MM.1S (cell line): ENCODE results near the gene CLSTN1.

Experiments
- DNase-seq: peaks from one replicate; pipeline ENCODE4 v3.0.0-alpha.2; 2015
- H2AFZ ChIP-seq: fragments of 300-600 bp; sonication (generic); 2 replicates; pipeline ENCODE4 v1.6.0; 2016; ENCODE audit warnings: antibody characterized with exemption, low read length
- H3F3A ChIP-seq: fragments of 300-600 bp; sonication (generic); 2 replicates; pipeline ENCODE4 v1.6.1; 2016; ENCODE audit warnings: mild to moderate bottlenecking, antibody characterized with exemption, low read length, moderate library complexity, mixed read lengths; ENCODE audit not compliant: insufficient read depth
- H3K27ac ChIP-seq: fragments of 300-600 bp; sonication (generic); 2 replicates; pipeline ENCODE4 v1.5.1; 2016; ENCODE audit warnings: mild to moderate bottlenecking, low read length
- H3K27me3 ChIP-seq: fragments of 300-600 bp; sonication (generic); replicated peaks from 2 replicates; pipeline ENCODE4 v1.6.0; 2016; ENCODE audit warnings: low read length; ENCODE audit not compliant: insufficient read depth
- H3K36me3 ChIP-seq: fragments of 300-600 bp; sonication (generic); replicated peaks from 2 replicates; pipeline ENCODE4 v1.6.1; 2016; ENCODE audit warnings: mild to moderate bottlenecking, low read length, mixed read lengths; ENCODE audit not compliant: insufficient read depth
- H3K4me1 ChIP-seq: fragments of 300-600 bp; sonication (generic); 2 replicates; pipeline ENCODE4 v1.6.1; 2016; ENCODE audit warnings: low read length, mixed read lengths
- H3K4me2 ChIP-seq: fragments of 300-600 bp; sonication (generic); 2 replicates; pipeline ENCODE4 v1.6.0; 2016; ENCODE audit warnings: low read depth, low read length
- H3K4me3 ChIP-seq: fragments of 300-600 bp; sonication (generic); 2 replicates; pipeline ENCODE4 v1.5.1; 2016; ENCODE audit warnings: low read length, mixed read lengths
- H3K79me2 ChIP-seq: fragments of 300-600 bp; sonication (generic); 2 replicates; pipeline ENCODE4 v1.6.1; 2016; ENCODE audit warnings: mixed run types, low read length, mixed read lengths
- H3K9ac ChIP-seq: fragments of 300-600 bp; sonication (generic); 2 replicates; pipeline ENCODE4 v1.6.1; 2016; ENCODE audit warnings: low read length, mixed read lengths
- H3K9me2 ChIP-seq: fragments of 300-600 bp; sonication (generic); replicated peaks from 2 replicates; pipeline ENCODE4 v1.6.1; 2016; ENCODE audit warnings: mild to moderate bottlenecking, low read length, mixed read lengths; ENCODE audit not compliant: insufficient read depth
- H3K9me3 ChIP-seq: fragments of 300-600 bp; sonication (generic); replicated peaks from 2 replicates; pipeline ENCODE4 v1.6.1; 2016; ENCODE audit warnings: mild to moderate bottlenecking, low read length, mixed read lengths; ENCODE audit not compliant: insufficient read depth
- H4K20me1 ChIP-seq: fragments of 300-600 bp; sonication (generic); 2 replicates; pipeline ENCODE4 v1.6.1; 2016; ENCODE audit warnings: mild to moderate bottlenecking, low read length, moderate library complexity, mixed read lengths; ENCODE audit not compliant: insufficient read depth
- CTCF ChIP-seq: fragments of 300-600 bp; sonication (generic); IDR thresholded peaks from 2 replicates; pipeline ENCODE4 v1.5.1; 2016; ENCODE audit warnings: antibody characterized with exemption, low read length, mixed read lengths
- EZH2 ChIP-seq: fragments of 300-600 bp; sonication (generic); optimal IDR thresholded peaks from 2 replicates; pipeline ENCODE3; 2017; ENCODE audit warnings: low read depth, mild to moderate bottlenecking, antibody characterized with exemption, low read length, mixed read lengths
- EZH2phosphoT487 ChIP-seq: fragments of 300-600 bp; sonication (generic); IDR thresholded peaks from 2 replicates; pipeline ENCODE4 v1.6.1; 2018; ENCODE audit warnings: antibody characterized with exemption, low read length

The CLSTN1 gene

DNA sequence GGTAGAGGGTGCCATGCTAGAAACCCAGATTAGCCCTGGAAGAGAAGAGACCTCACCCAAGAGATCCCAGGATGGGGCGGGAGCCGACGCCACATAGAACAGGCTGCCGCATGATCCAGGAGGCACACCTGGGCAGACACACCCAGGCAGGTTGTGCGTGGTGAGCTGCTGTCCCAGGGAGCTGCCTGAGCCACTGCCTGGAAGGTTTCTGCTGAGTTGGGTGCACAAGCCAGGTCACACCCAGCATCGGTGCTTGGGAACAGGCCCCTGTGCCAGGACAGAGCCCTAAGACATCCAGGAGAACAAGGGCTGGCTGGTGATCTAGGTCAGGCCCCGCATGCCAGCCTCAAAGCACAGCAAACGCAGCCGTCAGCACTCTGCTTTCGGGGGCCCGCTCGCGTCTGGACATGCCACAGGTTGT, 46.1 kb upstream of the CLSTN1 start:
- no peaks in the 10 kb centered on the region for H3K36me3 ChIP-seq
- TF ChIP-seq CTCF (no peak), EZH2phosphoT487 (no peak), EZH2 (no peak)
- H3K4me3 ChIP-seq = no peak overlapping the region
- H3F3A ChIP-seq = no peaks in the 10 kb centered on the region
- no peak for DNase-seq
- no peaks in the 10 kb centered on the region for H3K9me3 ChIP-seq
- no peaks in the 10 kb centered on the region for H3K27me3 ChIP-seq
- no peak overlapping the region for H3K27ac ChIP-seq
- H3K4me1 ChIP-seq = no peaks in the 10 kb centered on the region
- no peak overlapping the region for H3K4me2 ChIP-seq
- no peak overlapping the region for H3K9ac ChIP-seq
- H4K20me1 ChIP-seq = no peaks in the 10 kb centered on the region
- H3K79me2 ChIP-seq = no peaks in the 10 kb centered on the region
- no peak overlapping the region for H2AFZ ChIP-seq
- no peaks in the 10 kb centered on the region for H3K9me2 ChIP-seq

- H3K4me3 ChIP-seq = no peak overlapping the region
- H3K9ac ChIP-seq = no peak overlapping the region
- H3K79me2 ChIP-seq = no peaks in the 10 kb centered on the region
- H3K27ac ChIP-seq = no peak overlapping the region
- H3K36me3 ChIP-seq = no peaks in the 10 kb centered on the region
- TF ChIP-seq EZH2phosphoT487 (no peak), EZH2 (no peak), CTCF (no peak)
- H4K20me1 ChIP-seq = no peaks in the 10 kb centered on the region
- no peaks in the 10 kb centered on the region for H3K4me1 ChIP-seq
- H3F3A ChIP-seq = no peaks in the 10 kb centered on the region
- DNase-seq = no peak
- no peaks in the 10 kb centered on the region for H3K9me2 ChIP-seq
- H2AFZ ChIP-seq = no peak overlapping the region
- H3K4me2 ChIP-seq = no peak overlapping the region
- no peaks in the 10 kb centered on the region for H3K9me3 ChIP-seq
- no peaks in the 10 kb centered on the region for H3K27me3 ChIP-seq
These were observed 44.5 kb upstream of the CLSTN1 start for GRCh38 chr1:9868244-9868590.

GRCh38 chr1:9867408-9868243, 43.9 kb upstream of the CLSTN1 start:
- no peaks in the 10 kb centered on the region for H3K27me3 ChIP-seq
- TF ChIP-seq CTCF (peak; percentile 98), EZH2 (no peak), EZH2phosphoT487 (no peak)
- H3K79me2 ChIP-seq = no peaks in the 10 kb centered on the region
- H4K20me1 ChIP-seq = no peaks in the 10 kb centered on the region
- H3K4me1 ChIP-seq = no peaks in the 10 kb centered on the region
- no peaks in the 10 kb centered on the region for H3K9me2 ChIP-seq
- no peak overlapping the region for H3K4me2 ChIP-seq
- H2AFZ ChIP-seq = no peak overlapping the region
- no peak overlapping the region for H3K9ac ChIP-seq
- DNase-seq = peak; percentile 76
- H3K36me3 ChIP-seq = no peaks in the 10 kb centered on the region
- no peaks in the 10 kb centered on the region for H3K9me3 ChIP-seq
- H3F3A ChIP-seq = no peaks in the 10 kb centered on the region
- no peak overlapping the region for H3K27ac ChIP-seq
- no peak overlapping the region for H3K4me3 ChIP-seq
